DMS114 treated with DMSO at 0.1 percent for 48 hours (cell line): ENCODE measurements around the gene MAP3K21.

Experiments
- DNase-seq: peaks from one replicate; lab custom pipeline; 2025; ENCODE audit not compliant: unreplicated experiment; lab: John Stamatoyannopoulos, UW

Gene MAP3K21

GRCh38 chr1:233432916-233433315 is 105.4 kb downstream of the MAP3K21 start:
- DNase-seq, result no peak

GRCh38 chr1:233433436-233434210 is 106.1 kb downstream of the MAP3K21 start:
- no peak for DNase-seq
